Epidermal melanocyte (primary cell): ENCODE results near the gene DLG2.
"Not testable (repeated sequence)": the region's sequence is repeated elsewhere in the genome, so short reads cannot be mapped to it uniquely, and the experiment has no call there.

Source experiments
- DNase-seq: peaks from one replicate; pipeline ENCODE4 v3.0.0; 2011; ENCODE audit warnings: low spot score; ENCODE audit not compliant: insufficient read length

DLG2 gene

DNA sequence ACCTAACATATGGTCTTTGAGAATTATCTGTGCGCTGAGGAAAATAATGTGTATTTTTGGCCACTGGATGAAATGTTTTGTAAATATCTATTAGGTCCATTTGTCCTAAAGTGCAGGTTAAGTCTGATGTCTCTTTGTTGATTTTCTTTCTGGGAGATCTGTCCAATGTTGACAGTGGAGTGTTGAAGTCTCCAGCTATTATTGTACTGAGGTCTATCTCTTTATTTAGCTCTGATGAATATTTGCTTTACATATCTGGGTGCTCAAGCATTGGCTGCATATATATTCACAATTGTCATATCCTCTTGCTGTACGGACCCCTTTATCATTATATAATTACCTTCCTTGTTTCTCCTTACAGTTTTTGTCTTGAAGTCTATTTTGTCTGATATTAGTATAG, 833.8 kb downstream of the DLG2 start:
- DNase-seq: no peak

DNA sequence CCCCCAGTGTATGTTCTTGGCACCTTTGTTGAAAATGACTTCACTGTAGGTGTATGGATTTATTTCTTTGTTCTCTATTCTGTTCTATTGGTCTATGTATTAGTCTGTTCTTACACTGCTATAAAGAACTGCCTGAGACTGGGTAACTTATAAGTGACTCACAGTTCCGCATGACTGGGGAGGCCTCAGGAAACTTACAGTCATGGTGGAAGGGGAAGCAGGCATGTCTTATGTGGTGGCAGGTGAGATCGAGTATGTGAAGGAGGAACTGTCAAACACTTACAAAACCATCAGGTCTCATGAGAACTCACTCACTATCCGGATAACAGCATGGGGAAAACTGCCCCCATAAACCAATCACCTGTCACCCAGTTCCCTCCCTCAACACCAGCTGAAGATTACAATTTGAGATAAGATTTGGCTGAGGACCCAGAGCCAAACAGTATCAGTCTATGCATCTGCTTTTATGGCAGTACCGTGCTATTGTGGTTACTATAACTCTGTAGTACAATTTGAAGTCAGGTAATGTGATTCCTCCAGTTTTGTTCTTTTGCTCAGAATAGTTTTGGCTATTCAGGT, 836.2 kb downstream of the DLG2 start:
- DNase-seq: no peak

DNA sequence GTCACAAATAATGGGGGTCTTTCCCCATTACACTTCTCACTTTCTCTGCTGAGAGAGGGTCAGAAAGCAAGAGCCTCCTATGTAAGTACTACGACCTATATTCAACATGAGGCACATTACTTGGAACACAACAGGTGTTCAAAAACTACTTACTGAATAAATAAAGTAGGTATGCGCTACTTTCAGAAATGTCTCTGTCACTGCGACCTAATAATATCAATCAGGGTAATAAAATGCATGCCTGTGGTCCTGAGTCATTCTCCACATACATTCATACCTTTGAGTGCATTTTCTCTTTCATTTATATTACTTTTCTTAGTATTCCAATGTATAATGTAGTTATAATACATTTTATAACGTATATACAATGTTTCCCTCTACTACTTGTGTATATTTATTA, 838.9 kb downstream of the DLG2 start:
- DNase-seq: no peak

DNA sequence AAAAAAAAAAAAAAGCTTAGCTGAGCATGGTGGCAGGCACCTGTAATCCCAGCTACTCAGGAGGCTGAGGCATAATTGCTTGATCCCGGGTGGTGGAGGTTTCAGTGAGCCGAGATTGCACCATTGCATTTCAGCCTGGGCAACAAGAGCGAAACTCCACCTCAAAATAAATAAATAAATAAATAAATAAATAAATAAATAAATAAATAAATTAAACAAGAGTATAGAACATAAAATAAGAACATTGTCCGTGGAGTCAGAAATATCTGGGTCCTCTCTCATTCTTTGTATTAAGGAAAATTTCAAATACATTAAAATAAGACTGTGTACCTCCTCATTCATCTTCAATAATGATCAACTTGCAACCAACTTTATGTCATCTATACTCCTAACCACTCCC, 843.0 kb downstream of the DLG2 start:
- DNase-seq: not testable (repeated sequence)

DNA sequence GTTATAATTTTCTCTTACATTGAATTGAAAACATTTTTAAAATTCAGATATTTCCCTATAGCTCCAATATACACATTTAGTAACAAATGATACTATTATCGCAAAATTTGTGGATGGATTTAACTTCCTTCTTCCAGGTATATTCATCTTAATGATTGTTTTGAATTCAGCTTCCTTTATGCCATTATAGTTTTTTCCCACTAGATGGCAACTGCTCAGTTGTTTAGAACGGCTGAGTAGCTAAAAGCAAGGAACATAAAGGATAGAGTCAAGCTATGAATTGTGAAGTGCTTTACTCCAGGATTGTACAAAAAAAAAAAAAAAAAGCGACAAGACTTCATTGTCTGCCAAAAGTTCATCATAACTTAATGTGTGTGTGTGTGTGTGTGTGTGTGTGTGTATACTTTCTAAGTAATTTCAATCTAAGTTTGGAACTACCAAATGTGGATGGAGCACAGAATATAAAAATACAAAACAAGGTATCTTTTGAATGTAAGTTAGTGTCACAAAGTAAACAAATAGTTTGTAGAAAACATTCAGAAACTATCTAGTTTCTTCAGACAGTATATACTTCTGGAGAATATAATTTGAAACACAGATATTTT, 846.4 kb downstream of the DLG2 start:
- DNase-seq: peak; percentile 21

DNA sequence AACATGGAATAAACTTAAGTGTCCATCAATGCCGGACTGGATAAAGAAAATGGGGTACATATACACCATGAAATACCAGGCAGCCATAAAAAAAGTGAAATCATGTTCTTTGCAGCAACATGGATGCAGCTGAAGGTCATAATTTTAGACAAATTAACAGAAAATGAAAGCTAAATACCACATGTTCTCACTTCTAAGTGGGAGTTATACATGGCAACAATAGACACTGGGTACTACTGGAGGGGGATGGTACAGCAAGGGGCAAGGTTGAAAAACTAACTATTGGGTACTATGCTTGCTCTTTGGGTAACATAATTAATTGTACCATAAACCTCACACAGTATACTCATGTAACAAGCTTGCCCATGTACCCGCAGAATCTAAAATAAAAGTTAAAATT, 851.6 kb downstream of the DLG2 start:
- DNase-seq: no peak

DNA sequence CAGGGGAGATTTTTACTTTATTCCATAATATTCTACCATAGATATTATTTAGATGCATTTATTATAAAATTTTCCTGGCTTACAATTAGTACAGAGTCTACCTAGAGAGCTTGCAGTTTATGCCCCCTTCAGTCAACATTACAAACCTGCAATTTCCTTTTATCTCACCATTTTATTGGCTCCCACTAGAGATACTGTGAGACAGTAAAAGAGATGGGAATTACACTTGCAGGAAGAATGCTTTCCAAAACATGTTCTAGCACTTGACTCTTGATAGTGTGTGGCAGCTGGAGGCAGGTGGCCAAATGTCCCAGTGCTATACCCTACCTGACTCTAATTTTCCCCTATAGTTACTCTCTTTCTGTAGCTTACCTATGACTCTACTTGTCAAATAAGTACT, 863.2 kb downstream of the DLG2 start:
- no peak for DNase-seq

DNA sequence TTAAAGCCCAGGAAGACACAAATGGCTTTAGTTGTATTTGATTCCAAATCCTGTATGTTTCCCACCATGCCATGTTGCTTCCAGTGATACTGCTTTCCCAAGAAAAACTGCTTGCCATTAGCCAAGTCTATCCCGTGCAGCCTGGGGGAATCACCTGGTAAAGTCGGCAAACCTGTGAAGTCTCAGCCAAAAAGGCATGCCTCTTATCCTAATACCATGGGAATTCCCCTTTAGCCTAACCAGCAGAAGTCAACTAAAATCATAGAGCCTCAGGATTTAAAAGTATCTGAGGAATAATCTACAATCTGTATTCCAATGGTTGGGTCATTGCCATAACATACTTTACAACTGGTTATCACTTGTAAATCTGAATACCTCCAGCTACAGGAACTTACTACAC, 869.4 kb downstream of the DLG2 start:
- DNase-seq: no peak

DNA sequence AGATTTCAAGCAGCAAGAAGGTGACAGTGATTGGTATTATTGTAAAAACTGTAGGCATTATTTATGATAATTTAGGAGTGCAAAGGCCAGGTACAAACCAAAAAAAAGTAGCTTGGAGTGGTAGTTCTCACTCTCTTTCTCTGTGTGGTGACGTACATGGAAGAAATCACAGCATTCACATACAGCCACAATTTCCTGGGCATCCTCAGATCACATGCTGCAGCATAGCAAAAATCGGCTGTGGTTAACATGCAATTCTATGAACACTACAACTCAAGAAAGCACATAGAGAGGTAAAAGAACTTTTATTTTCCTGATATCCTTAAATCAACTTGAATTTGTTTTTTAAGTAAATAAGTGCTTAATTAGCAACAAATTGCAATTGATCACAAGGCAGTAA, 875.8 kb downstream of the DLG2 start:
- no peak for DNase-seq

DNA sequence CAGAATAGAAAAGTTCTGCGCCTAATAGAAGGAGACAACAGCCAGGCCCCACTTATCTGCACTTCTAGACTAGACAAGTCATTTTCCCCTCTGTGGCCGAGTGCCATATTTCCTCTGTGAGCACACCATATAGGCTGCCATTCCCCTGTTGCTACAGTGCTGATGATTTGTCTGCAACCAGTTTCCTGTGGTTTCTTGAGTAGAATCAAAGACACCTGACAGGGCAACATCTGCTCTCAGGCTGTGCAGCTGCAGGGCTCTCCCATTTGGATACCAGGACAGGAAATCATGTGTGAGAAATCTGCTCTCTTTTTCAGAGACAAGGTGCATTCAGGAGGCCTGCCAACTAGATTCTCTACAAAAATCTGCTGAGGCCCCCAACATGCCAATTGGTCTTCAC, 879.3 kb downstream of the DLG2 start:
- no peak for DNase-seq

GRCh38 chr11:84740050-84740449, 887.1 kb downstream of the DLG2 start:
- DNase-seq: no peak

DNA sequence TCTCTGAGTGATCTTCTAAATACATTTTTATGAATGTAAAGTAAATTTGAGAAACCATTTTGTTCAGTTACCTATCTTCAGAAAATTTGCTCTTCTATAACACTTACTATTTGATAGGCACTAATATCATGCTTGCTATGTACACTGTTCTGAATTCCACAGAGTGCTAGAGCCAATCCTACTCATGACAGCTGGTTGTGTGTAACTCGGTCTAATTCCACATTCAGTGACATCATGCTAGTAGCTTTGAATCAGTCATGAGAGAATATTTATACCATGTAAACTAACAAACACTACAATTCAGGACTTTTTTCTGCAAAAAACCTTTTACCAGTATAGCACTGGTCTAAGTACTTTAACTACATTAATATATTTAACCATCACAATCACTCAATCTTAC, 902.9 kb downstream of the DLG2 start:
- no peak for DNase-seq

GRCh38 chr11:84722583-84723108, 904.5 kb downstream of the DLG2 start:
- no peak for DNase-seq

- DNase-seq: no peak
Observed at GRCh38 chr11:84721561-84721961, 905.6 kb downstream of the DLG2 start.

DNA sequence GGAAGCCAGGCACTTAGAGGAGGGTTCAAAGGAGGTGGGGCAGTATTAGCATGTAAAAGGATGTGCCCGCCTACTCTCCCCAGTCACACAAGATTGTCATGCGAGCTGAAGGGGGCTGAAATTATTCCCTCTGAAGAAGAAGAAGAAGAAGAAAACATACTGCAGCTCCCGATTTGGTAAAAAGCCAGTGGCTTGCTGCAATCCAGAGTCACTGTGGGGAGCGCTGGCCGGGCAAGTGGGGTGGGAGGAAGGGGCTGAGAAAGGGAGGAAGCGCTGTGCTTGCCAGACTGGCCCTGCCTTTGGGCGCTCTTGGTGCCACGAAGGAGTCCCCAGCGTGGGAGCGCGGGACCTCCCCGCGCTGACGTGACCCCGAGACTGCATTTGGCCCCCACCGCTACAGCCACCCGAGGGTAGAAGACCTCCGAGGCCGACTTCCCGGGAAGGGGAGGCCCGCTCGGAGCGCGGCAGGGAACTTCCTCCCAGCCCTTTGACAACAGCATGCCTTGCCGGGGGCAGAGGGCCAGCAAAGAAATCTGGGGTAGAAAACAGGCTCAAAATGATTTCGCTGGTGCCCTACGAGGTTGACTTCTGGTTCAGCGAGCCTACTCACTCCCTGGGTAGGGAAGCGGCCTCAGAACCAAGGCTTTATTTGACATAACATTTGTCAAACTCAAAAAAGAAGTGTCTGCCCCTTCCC, 906.3 kb downstream of the DLG2 start:
- no peak for DNase-seq

- DNase-seq: no peak
Observed at GRCh38 chr11:84719935-84720577, 907.1 kb downstream of the DLG2 start.

DNA sequence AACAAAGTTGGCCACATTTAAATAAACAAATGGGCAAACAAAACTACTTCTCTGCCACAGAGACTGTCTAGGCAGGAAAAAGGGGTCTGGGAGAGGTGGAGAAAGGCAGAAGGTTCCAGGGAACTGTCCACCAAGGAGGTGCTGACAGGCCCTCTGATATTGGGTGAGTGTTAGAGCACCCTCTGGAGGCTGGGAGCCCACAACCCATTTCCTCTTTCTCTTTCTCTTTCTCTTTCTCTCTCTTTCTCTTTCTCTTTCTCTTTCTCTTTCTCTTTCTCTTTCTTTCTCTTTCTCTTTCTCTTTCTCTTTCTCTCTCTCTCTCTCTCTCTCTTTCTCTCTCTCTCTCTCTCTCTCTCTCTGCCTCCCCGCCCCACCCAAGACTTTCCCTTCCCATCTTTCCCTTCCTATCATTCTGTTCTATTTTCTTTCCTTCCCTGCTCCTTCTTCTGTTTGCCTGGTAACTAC, 912.8 kb downstream of the DLG2 start:
- DNase-seq: no peak

GRCh38 chr11:84691830-84692229, 935.3 kb downstream of the DLG2 start:
- DNase-seq: no peak

DNA sequence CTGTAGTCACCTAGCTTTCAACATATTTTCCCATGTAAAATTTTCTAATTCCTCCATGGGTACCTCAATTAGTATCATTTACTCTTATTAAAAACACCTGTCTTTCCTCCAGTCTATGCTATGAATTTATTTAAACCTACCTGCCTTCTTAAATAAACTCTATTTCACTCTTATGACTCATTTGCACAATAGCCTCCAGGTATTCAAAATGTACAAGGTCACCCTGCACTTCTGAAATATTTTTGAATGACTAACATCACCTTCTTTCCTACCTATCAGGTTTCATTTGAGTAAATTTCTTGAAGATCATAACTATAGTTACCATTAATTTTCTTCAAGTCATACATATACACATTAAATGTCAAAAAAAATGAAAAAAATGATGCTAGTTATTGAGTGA, 939.7 kb downstream of the DLG2 start:
- DNase-seq: no peak

DNA sequence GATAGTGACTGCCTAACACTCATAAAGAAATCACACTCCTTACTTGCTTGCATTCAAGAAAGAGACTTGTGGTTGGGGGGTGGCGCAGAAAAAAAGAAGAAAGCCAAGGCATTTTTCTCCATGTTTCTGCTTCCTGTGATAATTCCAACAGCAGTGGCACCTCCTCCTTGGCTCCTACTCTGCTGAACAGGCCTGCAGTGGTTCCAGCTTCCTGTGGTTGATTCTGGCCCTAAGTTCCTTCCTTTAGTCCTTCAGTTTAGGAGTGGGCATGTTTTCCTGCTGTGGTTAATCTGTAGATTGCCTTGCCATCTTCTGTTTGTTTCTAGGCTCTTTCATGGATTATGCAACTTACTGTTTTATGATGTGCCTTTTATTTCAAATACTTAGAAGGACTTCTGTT, 940.4 kb downstream of the DLG2 start:
- DNase-seq: no peak

- no peak for DNase-seq
Observed at GRCh38 chr11:84685976-84686375, 941.2 kb downstream of the DLG2 start.

GRCh38 chr11:84685149-84685548, 942.0 kb downstream of the DLG2 start:
- DNase-seq: no peak
